GM18508 (cell line): ENCODE data around the gene SARDH.

Source experiments
- ATAC-seq: cut with Tn5 transposase; IDR thresholded peaks from one replicate; pipeline ENCODE4 v1.9.1; 2021; ENCODE audit warnings: moderate number of reproducible peaks; ENCODE audit not compliant: insufficient read depth, unreplicated experiment

The SARDH gene

DNA sequence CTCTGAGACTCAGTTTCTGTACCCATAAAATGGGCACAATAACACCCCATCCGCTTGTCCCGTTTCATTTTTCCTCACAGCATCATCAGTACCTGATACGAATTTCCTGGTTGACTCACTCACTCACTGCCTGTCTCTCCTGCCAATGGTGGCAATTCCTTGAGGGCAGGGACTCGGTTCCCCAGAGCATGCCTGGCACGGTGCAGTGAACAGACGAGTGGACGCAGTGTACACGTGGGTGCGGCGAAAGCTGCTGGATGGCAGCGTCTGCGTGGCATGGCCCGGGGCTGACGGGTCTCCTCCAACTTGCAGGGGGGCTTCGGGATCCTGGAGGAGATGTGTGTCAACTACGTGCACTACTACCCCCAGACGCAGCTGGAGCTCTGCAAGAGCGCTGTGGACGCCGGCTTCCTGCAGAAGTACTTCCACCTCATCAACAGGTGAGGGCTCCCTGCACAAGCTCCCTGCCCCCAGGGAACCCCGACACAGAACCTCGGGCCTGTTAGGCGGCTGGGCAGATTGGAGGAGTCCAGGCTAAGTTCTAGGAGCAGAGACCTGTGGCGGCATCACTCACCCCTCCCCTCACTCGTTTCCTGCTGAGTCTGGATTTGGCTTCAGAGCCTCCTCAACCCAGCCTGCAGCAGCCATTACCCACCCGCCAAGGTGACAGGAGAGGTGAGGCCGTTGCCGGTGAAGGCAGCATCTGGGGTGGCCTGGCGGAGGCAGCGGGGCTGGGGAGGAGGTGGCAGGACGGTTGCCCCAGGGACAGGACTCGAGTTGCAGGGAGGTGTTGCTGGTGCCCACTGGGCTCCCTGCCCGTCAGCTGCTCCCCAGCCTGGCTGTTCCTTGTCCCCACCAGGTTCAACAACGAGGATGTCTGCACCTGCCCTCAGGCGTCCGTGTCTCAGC lies 81.7 kb downstream of the SARDH start:
- ATAC-seq = no peak

DNA sequence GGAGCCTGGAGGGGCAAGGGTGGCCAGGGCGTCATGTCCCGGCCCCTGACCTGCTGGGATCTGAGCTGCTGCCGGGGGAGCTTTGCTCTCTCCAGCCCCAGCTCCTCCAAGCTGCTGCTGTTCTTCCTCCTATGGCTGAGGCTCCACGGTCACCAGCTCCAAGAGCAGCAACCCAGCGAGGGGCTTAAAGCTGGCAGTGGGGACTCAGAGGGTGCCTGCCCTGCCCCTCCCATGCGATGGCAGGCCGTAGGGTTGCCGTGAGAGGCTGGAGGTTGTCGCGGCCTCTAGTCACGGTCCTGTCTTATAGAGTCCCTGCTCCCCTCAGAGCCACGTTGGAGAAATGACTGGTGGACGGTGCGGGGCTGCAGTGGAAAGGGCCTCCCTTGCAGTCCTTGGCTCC lies 82.5 kb downstream of the SARDH start:
- ATAC-seq = no peak

DNA sequence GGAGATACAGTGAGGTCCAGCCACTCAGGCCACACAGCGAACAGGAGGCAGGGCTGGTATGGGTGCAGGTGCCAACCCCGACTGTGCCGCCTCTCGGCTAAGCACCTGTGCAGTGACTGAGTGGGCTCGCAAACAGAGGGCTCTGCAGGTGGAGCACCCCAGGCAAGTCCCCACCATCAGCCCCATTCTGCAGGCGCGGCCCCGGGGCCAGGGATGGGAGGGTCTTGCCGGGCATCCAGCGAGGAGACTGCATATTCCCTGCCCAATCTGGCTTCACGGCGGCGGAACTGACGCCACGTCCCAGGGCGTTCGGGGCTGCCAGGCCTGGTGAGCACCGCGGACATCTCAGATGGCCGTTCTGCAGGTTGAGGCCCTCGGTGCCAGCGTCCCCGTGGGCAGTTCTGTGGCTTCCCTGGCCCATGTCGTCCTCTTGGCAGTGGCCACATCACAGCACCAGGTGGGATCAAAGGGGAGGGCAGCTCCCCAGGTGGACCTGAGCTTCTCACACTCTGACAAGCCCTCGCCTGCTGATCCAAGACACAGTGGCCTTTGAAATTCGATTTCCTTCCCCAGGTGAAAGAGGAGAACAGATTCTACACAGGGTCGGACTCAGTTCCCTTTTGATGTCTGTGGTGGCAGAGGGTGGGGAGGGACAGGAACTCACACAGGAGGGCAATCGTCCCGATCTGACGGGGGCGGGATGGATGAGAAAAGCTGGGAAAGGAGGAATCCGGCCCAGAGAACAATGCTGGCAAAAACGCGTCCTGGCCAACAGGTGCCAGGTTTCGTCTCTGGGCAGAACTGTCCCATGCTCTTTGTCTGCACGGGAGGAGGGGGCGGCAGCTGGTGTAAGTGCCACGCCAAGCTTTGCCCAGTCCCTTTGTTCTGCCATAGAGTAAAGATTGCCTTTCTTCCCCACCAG lies 83.2 kb downstream of the SARDH start:
- no peak for ATAC-seq

GRCh38 chr9:133653638-133654037 lies 84.5 kb downstream of the SARDH start:
- ATAC-seq = no peak

DNA sequence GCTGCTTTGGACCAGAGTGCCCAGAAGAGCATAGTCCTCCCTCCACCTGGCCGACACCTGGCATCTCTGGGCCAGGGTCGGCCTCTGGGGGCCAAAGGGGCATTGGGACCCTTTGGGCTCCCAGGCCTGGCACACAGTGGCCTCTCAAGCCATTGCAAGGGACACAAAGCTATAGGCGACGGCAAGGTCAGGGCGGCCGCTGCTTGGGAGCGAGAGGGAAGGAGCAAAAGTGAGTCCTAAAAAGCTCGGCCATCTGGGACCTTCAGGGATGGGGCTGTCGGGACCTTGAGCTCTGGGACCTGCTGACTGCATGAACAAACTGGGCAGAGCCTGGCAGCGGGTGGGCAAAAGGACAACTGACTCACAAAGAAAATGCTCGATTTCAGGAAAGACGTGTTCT lies 88.1 kb downstream of the SARDH start:
- no peak for ATAC-seq

DNA sequence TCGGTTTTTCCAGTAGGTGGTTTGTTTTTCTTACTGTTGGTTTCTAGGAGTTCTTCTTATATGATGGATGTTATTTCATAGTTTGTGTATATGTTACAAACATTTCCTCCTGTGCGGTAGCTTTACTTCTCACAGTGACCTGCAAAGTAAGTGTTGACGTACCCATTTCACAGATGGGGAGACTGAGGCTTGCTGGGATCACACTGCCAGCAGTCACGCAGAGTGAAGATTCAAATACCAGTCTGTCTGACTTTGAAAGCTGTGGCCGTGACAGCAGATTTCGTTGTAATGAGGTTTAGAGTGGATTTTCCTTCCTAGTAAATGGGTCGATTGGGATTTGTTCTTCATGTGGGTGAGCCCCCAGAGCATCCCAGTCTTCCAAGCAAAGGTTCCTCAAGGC lies 89.0 kb downstream of the SARDH start:
- ATAC-seq = no peak

GRCh38 chr9:133647765-133648469 lies 90.2 kb downstream of the SARDH start:
- ATAC-seq = no peak

DNA sequence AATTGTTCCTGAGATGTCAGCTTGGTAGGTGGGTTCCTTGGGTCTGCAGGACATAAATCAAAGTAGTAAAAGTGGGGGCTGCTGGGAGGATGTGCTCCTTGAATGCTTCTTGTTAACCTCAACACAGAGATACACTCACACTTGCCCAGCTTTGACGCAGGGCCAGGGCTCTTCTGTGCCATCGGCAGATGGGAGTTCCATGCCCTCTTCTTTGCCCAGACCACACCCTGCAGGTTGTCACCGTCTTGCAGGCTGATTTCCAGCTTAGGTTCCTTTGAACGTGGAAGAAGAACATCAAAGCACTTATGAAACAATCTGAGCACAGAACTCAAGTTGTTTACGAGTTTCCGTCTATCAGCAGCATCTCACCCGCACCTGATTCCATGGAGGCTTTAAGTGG lies 91.0 kb downstream of the SARDH start:
- no peak for ATAC-seq

- no peak for ATAC-seq
These were observed 93.0 kb downstream of the SARDH start for GRCh38 chr9:133645021-133645765.

- no peak for ATAC-seq
These were observed 94.0 kb downstream of the SARDH start for GRCh38 chr9:133643978-133644760.

DNA sequence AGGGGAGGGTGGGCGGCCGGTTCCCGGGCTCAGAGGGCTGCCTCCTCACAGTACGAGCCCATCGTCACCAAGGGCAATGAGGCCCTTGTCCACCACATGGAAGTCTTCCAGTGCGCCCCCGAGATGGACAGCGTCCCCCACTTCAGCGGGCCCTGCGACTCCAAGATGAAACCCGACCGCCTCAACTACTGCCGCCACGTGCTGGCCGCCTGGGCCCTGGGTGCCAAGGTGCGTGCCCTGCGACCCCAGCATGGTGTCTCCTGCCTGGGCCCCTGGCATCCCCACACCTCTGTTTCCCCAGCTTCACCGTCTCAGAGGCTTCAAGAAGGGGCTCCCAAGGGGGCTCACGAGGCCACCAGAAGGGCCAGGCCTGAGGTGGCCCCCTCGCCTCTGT lies 94.8 kb downstream of the SARDH start:
- no peak for ATAC-seq

DNA sequence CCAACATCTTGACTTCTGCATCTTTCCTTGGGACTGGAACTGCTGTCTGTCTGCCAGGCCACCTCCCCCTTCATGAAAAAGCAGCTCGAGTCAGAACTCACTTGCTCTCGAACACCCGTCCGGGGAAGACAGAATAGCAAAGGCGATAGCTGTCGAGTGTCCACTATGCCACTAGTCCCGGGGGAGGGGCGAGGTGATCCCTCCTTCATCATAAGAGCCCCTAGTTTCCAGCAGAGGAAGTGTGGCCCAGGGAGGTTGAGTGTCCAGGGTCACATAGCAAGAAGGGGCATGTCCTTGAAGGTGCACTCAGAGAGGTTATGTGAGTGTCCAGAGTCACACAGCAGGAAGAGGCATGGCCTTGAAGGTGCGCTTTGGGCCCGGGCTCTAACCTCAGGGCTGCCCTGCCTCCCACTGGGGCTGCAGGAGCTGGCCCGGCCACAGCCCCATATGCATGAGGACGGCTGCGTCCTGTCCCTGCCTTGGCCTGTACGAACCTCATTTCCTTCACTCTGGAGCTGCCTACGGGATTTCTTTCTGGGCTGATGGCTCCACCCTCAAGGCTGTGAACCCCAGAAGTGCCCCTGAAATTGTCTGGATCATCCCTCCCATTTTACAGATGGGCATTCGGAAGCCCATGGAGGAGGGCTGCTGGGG lies 95.3 kb downstream of the SARDH start:
- no peak for ATAC-seq

DNA sequence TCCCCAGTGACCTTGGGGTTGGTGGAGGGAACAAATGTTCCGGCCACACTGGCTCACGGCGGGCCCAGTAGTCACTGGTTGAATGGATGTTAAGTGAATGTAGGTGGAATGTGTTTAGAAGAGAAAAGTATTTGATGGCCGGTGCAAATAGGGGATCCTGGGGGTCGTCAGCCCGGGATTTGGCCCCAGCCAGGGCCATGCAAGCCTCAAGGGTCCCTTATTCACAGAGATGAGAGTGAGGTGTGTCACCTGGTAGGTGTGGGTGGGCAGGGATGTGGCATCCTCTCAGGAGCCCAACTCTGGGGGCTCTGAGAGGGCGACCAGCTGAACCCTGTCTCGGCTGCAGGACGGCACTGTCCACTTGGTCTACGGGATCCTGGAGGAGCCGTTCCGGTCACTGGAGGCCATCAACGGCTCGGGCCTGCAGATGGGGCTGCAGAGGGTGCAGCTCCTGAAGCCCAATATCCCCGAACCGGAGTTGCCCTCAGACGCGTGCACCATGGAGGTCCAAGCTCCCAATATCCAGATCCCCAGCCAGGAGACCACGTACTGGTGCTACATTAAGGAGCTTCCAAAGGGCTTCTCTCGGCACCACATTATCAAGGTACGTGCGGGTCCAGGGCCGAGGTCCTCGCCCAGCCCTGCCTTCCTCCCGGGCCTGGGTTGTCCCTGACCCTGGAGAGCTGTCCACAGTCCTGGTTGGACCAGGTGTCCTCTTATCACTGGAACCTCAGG lies 96.1 kb downstream of the SARDH start:
- no peak for ATAC-seq

GRCh38 chr9:133641396-133641655 lies 96.8 kb downstream of the SARDH start:
- no peak for ATAC-seq

DNA sequence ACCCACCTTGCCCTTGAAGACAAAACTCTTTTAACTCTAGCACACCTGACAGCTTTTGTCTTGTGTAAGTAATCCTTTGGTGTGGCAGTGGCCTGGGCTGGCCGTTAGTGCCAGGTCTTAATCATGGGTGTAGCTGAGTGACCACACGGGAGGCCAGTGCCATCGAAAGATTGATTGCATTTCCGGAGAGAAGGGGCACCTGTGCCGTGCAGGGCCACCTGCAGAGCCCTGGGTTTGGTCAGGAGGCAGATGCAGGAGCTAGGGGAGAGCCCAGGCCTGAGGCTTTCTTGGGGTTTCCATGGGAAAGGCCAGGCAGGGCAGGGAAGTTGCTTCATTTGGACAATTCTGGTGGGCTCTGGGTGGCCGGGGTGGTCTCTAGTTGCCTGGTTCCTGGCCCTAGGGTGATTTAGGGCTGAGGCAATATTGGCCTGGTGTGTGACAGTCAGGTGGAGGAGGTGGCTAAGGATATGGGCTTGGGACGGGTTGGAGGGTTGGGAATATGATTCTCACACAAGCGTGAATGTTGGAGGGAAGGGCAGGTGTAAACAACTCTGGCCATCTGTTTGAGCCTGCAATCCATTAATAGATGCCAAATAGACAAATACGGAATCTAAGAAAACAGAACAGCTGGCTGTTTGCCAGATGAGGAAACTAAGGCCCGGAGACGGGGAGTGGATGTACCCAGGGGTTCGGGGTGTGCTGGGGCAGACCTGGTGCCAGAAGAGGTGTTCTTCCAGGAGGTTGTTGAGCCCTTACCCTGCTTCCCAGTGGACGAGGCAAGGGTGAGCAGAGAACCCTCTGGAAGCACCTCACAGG lies 97.4 kb downstream of the SARDH start:
- ATAC-seq = no peak

GRCh38 chr9:133640160-133640559 lies 98.0 kb downstream of the SARDH start:
- no peak for ATAC-seq

GRCh38 chr9:133639613-133640012 lies 98.5 kb downstream of the SARDH start:
- ATAC-seq = no peak

DNA sequence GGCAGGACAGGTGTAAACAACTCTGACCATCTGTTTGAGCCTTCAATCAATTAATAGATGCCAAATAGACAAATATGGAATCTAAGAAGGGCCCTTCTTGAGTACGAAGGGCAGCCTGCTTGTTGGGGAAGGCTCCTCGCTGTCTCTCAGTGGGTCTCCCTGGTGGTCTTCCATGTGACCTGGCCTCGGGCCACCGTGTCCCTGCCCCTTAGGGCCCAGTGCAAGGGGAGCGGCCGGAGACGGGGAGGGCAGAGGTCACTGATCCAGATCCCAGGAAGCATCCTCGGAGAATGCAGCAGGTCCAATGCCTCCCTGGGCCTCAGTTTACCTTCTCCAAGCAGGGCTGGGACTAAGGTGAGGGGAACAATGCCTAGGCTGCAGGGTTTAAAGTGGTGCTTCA lies 99.4 kb downstream of the SARDH start:
- no peak for ATAC-seq
